Measurements from ENCODE around the gene PYHIN1. TPM values are rescaled to one million over a fixed set of nuclear protein-coding genes. Genes with fewer than 3 reads are reported as not detected.

The PYHIN1 gene
- total RNA-seq, 1 experiment from 2014 or later, result not detected

DNA sequence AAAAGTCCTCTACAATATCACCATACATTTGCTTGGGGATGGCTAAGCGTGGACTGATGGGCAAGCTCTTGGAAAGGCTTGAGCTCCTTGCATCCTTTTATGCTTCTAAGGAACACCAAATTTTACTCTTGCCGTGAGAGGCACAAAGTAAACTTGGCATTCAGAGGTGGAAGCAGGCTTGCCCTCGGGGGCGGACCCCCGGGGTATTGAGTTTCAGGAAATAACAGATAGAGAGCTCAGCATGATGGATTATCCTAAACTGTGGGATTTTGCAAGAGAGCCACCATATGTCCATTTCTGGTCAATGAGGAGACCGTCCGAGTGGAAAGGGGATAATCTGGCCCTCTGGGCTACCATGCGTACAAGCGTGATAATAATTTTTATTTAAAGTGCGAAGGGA, 92.4 kb downstream of the PYHIN1 start:
- ChIA-PET RAD21 (ENCODE audit: low non-redundant PET in 1 of 2, low total read pairs in 2 of 2, uncharacterized antibody in 2 of 2, unreplicated experiment in 2 of 2) (no interaction called here), CTCF (no interaction called here), POLR2A (no interaction called here)
- DNase-seq (ENCODE audit: low read depth, low spot score) (no peak), ATAC-seq (no peak)
- Histone ChIP-seq H4K20me1 (ENCODE audit: insufficient read depth) (no peaks in the 10 kb centered on the region), H3K4me3 (replicated peaks in 1 of 2; ENCODE audit: low read depth in 1 of 2, low read length in 2 of 2) (no peak overlapping the region), H3K9me3 (ENCODE audit: control insufficient read depth in 1 of 2, insufficient read depth in 1 of 2, low read depth in 1 of 2, low read length in 2 of 2) (no peaks in the 10 kb centered on the region), H3K27me3 (ENCODE audit: insufficient read depth, low read length) (peaks cover 2% of the 10 kb centered on the region; the same call in 1 of the 2 replicates), H3K27ac (ENCODE audit: low read depth, low read length) (no peak overlapping the region), H3K36me3 (ENCODE audit: control insufficient read depth in 1 of 2, insufficient read depth in 2 of 2, low read length in 2 of 2) (no peaks in the 10 kb centered on the region), H3K9me2 (ENCODE audit: insufficient read depth) (no peaks in the 10 kb centered on the region), H3K4me2 (ENCODE audit: low read length) (no peak overlapping the region), H3K79me2 (ENCODE audit: insufficient read depth, low read length) (no peaks in the 10 kb centered on the region), H2AFZ (ENCODE audit: low read depth, low read length, poor library complexity, severe bottlenecking) (no peak overlapping the region), H3K4me1 (ENCODE audit: control insufficient read depth in 1 of 2, insufficient read depth in 2 of 2, low read length in 2 of 2) (no peaks in the 10 kb centered on the region), H3K9ac (ENCODE audit: low read length) (no peak overlapping the region)
- TF ChIP-seq, protein P1, sequence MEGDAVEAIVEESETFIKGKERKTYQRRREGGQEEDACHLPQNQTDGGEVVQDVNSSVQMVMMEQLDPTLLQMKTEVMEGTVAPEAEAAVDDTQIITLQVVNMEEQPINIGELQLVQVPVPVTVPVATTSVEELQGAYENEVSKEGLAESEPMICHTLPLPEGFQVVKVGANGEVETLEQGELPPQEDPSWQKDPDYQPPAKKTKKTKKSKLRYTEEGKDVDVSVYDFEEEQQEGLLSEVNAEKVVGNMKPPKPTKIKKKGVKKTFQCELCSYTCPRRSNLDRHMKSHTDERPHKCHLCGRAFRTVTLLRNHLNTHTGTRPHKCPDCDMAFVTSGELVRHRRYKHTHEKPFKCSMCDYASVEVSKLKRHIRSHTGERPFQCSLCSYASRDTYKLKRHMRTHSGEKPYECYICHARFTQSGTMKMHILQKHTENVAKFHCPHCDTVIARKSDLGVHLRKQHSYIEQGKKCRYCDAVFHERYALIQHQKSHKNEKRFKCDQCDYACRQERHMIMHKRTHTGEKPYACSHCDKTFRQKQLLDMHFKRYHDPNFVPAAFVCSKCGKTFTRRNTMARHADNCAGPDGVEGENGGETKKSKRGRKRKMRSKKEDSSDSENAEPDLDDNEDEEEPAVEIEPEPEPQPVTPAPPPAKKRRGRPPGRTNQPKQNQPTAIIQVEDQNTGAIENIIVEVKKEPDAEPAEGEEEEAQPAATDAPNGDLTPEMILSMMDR (IDR thresholded peaks at IDR 0.05 in 2 of 3, conservative IDR thresholded peaks at IDR 0.05 in 1 of 3; ENCODE audit: borderline replicate concordance in 1 of 3, insufficient read depth in 1 of 3, low read depth in 2 of 3, low read length in 2 of 3), result no peak
- TF ChIP-seq RAD21 (IDR thresholded peaks at IDR 0.05; ENCODE audit: low read depth) (no peak), EGR1 (IDR thresholded peaks at IDR 0.05; ENCODE audit: low read depth) (no peak), SP1 (IDR thresholded peaks at IDR 0.05; ENCODE audit: low read depth) (no peak)
- TF ChIP-seq, protein P2, sequence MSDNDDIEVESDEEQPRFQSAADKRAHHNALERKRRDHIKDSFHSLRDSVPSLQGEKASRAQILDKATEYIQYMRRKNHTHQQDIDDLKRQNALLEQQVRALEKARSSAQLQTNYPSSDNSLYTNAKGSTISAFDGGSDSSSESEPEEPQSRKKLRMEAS (IDR thresholded peaks at IDR 0.05), result no peak
- intact Hi-C loops (cut with micrococcal nuclease), result no loop called here
- BruUV-seq (replicated peaks), result no TSS peak

DNA sequence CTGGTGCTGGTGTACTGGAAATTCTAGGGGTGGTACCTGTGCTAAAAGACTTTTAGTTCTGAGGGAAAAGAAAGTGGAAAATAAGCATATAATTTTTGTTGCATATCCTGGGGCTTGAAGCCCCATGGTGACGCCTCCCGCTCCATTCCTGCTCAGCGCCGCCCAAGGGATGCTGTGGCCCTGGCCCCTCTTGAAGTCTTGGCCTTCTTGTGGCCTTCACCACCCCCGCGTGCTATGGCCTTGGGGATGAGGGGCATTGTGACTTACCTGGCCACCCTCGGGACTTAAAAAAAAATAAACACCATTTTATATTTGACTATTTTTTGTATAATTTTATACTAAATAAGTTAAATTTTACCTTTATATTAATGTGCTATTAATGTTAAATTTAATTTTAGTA, 93.7 kb downstream of the PYHIN1 start:
- H4K20me1 ChIP-seq (ENCODE audit: insufficient read depth), result no peaks in the 10 kb centered on the region
- ATAC-seq, result no peak
- BruUV-seq (replicated peaks), result no TSS peak
- no peak overlapping the region for H3K4me2 ChIP-seq (ENCODE audit: low read length)
- no peak overlapping the region for H2AFZ ChIP-seq (ENCODE audit: low read depth, low read length, poor library complexity, severe bottlenecking)
- no peaks in the 10 kb centered on the region for H3K4me1 ChIP-seq (ENCODE audit: control insufficient read depth in 1 of 2, insufficient read depth in 2 of 2, low read length in 2 of 2)
- H3K36me3 ChIP-seq (ENCODE audit: control insufficient read depth in 1 of 2, insufficient read depth in 2 of 2, low read length in 2 of 2), result no peaks in the 10 kb centered on the region
- H3K9ac ChIP-seq (ENCODE audit: low read length), result no peak overlapping the region
- H3K4me3 ChIP-seq (replicated peaks in 1 of 2; ENCODE audit: low read depth in 1 of 2, low read length in 2 of 2), result no peak overlapping the region
- no peak for DNase-seq (ENCODE audit: low read depth, low spot score)
- H3K9me2 ChIP-seq (ENCODE audit: insufficient read depth), result no peaks in the 10 kb centered on the region
- no peak overlapping the region for H3K27ac ChIP-seq (ENCODE audit: low read depth, low read length)
- CTCF ChIA-PET, result no interaction called here
- H3K79me2 ChIP-seq (ENCODE audit: insufficient read depth, low read length), result no peaks in the 10 kb centered on the region
- no peaks in the 10 kb centered on the region for H3K9me3 ChIP-seq (ENCODE audit: control insufficient read depth in 1 of 2, insufficient read depth in 1 of 2, low read depth in 1 of 2, low read length in 2 of 2)
- POLR2A ChIA-PET, result no interaction called here
- no peaks in the 10 kb centered on the region for H3K27me3 ChIP-seq (ENCODE audit: insufficient read depth, low read length)
- intact Hi-C loops (cut with micrococcal nuclease), result no loop called here
- RAD21 ChIA-PET (ENCODE audit: low non-redundant PET in 1 of 2, low total read pairs in 2 of 2, uncharacterized antibody in 2 of 2, unreplicated experiment in 2 of 2), result no interaction called here
- TF ChIP-seq, protein P1 (IDR thresholded peaks at IDR 0.05 in 2 of 3, conservative IDR thresholded peaks at IDR 0.05 in 1 of 3; ENCODE audit: borderline replicate concordance in 1 of 3, insufficient read depth in 1 of 3, low read depth in 2 of 3, low read length in 2 of 3), result no peak
- TF ChIP-seq EZH2 (IDR thresholded peaks at IDR 0.05), result no peak
- no peak for TF ChIP-seq EGR1 (IDR thresholded peaks at IDR 0.05; ENCODE audit: low read depth)
- no peak for TF ChIP-seq RAD21 (IDR thresholded peaks at IDR 0.05; ENCODE audit: low read depth)
- TF ChIP-seq CBX3 (IDR thresholded peaks at IDR 0.05; ENCODE audit: low read depth), result no peak
- TF ChIP-seq ZNF274 (IDR thresholded peaks at IDR 0.05; ENCODE audit: low read depth, low read length), result no peak
- TF ChIP-seq, protein P3, sequence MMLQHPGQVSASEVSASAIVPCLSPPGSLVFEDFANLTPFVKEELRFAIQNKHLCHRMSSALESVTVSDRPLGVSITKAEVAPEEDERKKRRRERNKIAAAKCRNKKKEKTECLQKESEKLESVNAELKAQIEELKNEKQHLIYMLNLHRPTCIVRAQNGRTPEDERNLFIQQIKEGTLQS (IDR thresholded peaks at IDR 0.05), result no peak
- no peak for TF ChIP-seq EZH2phosphoT487 (IDR thresholded peaks at IDR 0.05; ENCODE audit: borderline replicate concordance)
- no peak for TF ChIP-seq TCF7L2 (IDR thresholded peaks at IDR 0.05; ENCODE audit: borderline replicate concordance, extremely low read depth, insufficient read depth, insufficient read length)
- no peak for TF ChIP-seq YY1 (IDR thresholded peaks at IDR 0.05; ENCODE audit: extremely low read depth, insufficient replicate concordance, low read depth, low read length)
